Measurements from ENCODE around the gene ALDH4A1.

ALDH4A1 gene

GRCh38 chr1:18922319-18922726 is 20.0 kb upstream of the ALDH4A1 start:
- DNase-seq: peak; percentile 34

- no peak for DNase-seq
Measured at GRCh38 chr1:18921516-18922251, 19.3 kb upstream of the ALDH4A1 start.

GRCh38 chr1:18920931-18921330 is 18.6 kb upstream of the ALDH4A1 start:
- DNase-seq: no peak

- no peak for DNase-seq
Measured at GRCh38 chr1:18919956-18920355, 17.6 kb upstream of the ALDH4A1 start.

GRCh38 chr1:18919197-18919905 is 17.0 kb upstream of the ALDH4A1 start:
- DNase-seq: no peak

- DNase-seq: no peak
Measured at GRCh38 chr1:18918417-18918816, 16.1 kb upstream of the ALDH4A1 start.

GRCh38 chr1:18917071-18917799 is 14.9 kb upstream of the ALDH4A1 start:
- no peak for DNase-seq

- DNase-seq: no peak
Measured at GRCh38 chr1:18915341-18915740, 13.0 kb upstream of the ALDH4A1 start.

- peak; percentile 22 for DNase-seq
Measured at GRCh38 chr1:18913065-18913835, 10.9 kb upstream of the ALDH4A1 start.

GRCh38 chr1:18912550-18912949 is 10.2 kb upstream of the ALDH4A1 start:
- DNase-seq: no peak

- no peak for DNase-seq
Measured at GRCh38 chr1:18908911-18909771, 6.8 kb upstream of the ALDH4A1 start.

- peak; percentile 29 for DNase-seq
Measured at GRCh38 chr1:18907917-18908845, 5.8 kb upstream of the ALDH4A1 start.

- peak; percentile 43 for DNase-seq
Measured at GRCh38 chr1:18907021-18907916, 4.9 kb upstream of the ALDH4A1 start.

GRCh38 chr1:18903291-18903756 is 969 bp upstream of the ALDH4A1 start:
- DNase-seq: no peak

- DNase-seq: no peak
Measured at GRCh38 chr1:18901952-18902522, 318 bp downstream of the ALDH4A1 start.

- DNase-seq: no peak
Measured at GRCh38 chr1:18901147-18901951, 1.0 kb downstream of the ALDH4A1 start.

GRCh38 chr1:18900303-18900841 is 2.0 kb downstream of the ALDH4A1 start:
- DNase-seq: no peak

All from NCI-H2107 (cell line).